Cerebellar cortex (tissue), 1 donor: ENCODE measurements around the gene ONECUT2.
"Not testable (repeated sequence)": the region's sequence is repeated elsewhere in the genome, so short reads cannot be mapped to it uniquely, and the experiment has no call there.

Experiments
- DNase-seq: peaks from one replicate; pipeline ENCODE4 v3.0.0-alpha.2; 2015; ENCODE audit warnings: low spot score

ONECUT2 gene

GRCh38 chr18:57446322-57446721 is 11.1 kb downstream of the ONECUT2 start:
- peak; percentile 35 for DNase-seq

GRCh38 chr18:57447154-57447621 is 12.0 kb downstream of the ONECUT2 start:
- DNase-seq = no peak

- DNase-seq = no peak
These were observed 20.5 kb downstream of the ONECUT2 start for GRCh38 chr18:57455576-57456129.

GRCh38 chr18:57461652-57462269 is 26.6 kb downstream of the ONECUT2 start:
- DNase-seq = no peak

GRCh38 chr18:57466307-57466706 is 31.1 kb downstream of the ONECUT2 start:
- no peak for DNase-seq

- DNase-seq = no peak
These were observed 31.7 kb downstream of the ONECUT2 start for GRCh38 chr18:57466745-57467409.

- DNase-seq = no peak
These were observed 34.7 kb downstream of the ONECUT2 start for GRCh38 chr18:57469884-57470283.

GRCh38 chr18:57475408-57475807 is 40.2 kb downstream of the ONECUT2 start:
- no peak for DNase-seq

- DNase-seq = no peak
These were observed 40.7 kb downstream of the ONECUT2 start for GRCh38 chr18:57475903-57476302.

GRCh38 chr18:57480733-57481132 is 45.6 kb downstream of the ONECUT2 start:
- DNase-seq = no peak

- no peak for DNase-seq
These were observed 62.5 kb downstream of the ONECUT2 start for GRCh38 chr18:57497372-57498294.

- DNase-seq = no peak
These were observed 63.6 kb downstream of the ONECUT2 start for GRCh38 chr18:57498682-57499256.

GRCh38 chr18:57502624-57503023 is 67.5 kb downstream of the ONECUT2 start:
- DNase-seq = no peak

GRCh38 chr18:57505231-57505630 is 70.1 kb downstream of the ONECUT2 start:
- no peak for DNase-seq

GRCh38 chr18:57516056-57516455 is 80.9 kb downstream of the ONECUT2 start:
- DNase-seq = no peak

- no peak for DNase-seq
These were observed 83.4 kb downstream of the ONECUT2 start for GRCh38 chr18:57518533-57518932.

- no peak for DNase-seq
These were observed 84.7 kb downstream of the ONECUT2 start for GRCh38 chr18:57519668-57520424.

GRCh38 chr18:57522348-57522747 is 87.2 kb downstream of the ONECUT2 start:
- not testable (repeated sequence) for DNase-seq

- DNase-seq = no peak
These were observed 88.2 kb downstream of the ONECUT2 start for GRCh38 chr18:57523171-57523956.

GRCh38 chr18:57527556-57528229 is 92.5 kb downstream of the ONECUT2 start:
- no peak for DNase-seq
